HG03575 (cell line): ENCODE measurements around the gene CARS2.
"Not testable (repeated sequence)": the region's sequence is repeated elsewhere in the genome, so short reads cannot be mapped to it uniquely, and the experiment has no call there.

Experiments
- ATAC-seq: cut with Tn5 transposase; IDR thresholded peaks from one replicate; pipeline ENCODE4 v1.9.1; 2021; ENCODE audit not compliant: unreplicated experiment, insufficient number of reproducible peaks, low FRiP score; ENCODE audit errors: extremely low read depth

The CARS2 gene

DNA sequence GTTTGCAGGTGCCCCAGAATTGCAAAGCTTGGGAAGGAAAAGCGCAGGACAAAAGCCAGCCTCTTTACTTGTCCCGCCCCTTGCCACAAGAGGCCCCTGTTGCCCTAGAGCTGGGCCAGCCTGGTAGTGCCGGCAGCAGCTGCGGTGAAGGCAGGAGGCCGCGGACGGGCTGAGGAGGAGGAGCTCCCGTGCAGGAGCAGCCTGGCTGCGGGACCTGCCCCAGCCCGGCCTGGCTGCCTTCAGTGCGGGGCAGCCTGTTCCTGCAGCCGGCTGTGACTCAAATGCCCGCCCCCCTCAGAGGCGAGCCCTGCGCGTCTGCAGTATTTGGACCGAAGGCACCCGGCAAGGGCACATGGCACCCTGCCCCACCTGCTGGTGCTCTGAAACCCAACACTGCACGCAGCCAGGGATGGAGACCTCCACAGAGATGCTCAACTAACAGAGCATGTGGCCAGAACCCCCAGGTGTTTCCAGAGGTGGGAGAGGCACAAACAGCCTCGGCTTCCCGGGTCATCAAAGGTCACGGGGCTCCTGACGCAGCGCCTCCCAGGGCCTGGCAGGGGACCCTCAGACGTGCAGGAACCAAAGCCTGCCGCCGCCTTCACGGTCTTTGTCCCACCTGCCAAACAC lies 60.9 kb downstream of the CARS2 start:
- ATAC-seq, result no peak

DNA sequence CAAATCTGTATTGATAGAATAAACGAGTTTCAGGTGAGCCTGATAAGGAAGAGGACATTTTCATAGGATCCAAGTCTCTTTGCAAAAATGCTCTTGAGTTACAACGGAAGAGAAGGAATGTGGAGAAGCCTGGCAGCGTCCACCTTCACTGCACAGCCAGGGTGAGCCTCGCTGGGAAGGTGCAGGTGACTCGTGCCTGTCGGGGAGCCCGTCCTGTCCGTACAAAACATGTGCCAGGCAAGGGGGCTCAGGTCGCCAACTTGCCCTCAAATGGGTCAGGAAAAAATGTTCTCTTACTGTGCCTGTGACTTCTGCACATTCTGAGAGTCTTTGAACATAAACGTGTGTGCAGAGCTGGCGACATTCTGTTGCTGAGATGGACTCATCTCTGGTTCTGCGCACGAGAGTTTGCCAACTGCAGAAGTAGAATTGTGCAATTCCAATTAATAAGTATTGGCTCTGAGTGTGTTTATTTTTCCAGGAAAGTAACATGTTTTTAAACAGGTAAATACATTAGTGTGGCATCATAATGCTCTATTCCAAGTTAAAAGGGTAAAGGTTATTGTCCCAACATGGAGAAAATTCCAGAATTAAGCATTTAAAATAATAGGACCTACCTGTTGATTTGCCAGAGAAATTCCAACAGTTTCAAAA lies 62.0 kb downstream of the CARS2 start:
- ATAC-seq, result no peak

DNA sequence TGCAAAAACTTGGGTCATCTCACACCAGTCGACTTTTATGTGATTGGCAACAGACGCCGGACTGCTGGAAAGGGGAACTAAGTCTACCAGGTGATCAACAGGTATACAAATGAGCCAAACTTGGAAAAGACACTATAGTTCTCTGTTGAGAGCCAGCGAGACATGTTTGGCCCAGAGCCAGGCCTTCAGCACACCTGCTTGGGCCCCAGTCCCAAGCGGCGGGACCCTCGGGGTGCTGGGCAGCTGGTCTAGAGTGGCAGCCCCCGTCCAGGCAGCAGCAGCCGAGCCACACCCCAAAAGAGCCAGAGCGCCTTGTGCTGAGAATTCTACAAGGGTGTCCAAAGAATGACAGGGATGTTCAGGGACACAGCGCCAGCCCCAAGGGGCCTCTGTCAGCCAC lies 62.6 kb downstream of the CARS2 start:
- ATAC-seq, result no peak

DNA sequence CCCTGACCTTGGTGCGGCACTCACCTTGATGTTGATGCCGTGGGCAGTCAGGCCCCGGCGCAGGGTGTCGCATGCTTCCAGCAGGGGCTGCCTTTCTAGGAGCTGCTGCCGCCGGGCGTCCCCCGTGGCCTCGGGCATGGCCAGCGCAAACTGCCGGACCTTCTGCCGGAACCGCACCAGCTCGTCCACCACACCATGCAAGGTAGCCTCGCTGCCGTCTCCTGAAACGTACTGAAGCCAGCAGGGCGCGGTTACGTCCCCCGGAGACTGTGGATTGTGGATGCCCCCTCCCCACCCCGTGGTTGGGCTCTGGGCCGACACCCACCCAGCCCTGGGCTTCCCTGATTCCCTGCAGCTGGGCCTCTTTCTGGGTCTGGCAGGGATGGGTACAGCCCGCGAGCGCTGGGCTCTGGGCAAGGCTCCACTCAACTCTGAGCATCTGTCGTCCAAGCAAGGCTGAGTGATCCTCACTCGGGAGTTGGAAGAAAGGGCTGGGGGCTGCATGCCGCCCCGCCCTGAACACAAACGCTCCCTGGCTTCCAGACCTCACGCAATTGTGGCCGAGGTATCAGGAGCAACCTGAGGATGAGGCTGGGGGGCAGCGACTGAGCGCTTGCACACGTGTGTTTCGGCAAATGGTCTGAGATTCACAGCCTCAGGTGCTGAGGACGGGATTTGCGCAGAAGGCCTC lies 63.5 kb downstream of the CARS2 start:
- ATAC-seq, result no peak

DNA sequence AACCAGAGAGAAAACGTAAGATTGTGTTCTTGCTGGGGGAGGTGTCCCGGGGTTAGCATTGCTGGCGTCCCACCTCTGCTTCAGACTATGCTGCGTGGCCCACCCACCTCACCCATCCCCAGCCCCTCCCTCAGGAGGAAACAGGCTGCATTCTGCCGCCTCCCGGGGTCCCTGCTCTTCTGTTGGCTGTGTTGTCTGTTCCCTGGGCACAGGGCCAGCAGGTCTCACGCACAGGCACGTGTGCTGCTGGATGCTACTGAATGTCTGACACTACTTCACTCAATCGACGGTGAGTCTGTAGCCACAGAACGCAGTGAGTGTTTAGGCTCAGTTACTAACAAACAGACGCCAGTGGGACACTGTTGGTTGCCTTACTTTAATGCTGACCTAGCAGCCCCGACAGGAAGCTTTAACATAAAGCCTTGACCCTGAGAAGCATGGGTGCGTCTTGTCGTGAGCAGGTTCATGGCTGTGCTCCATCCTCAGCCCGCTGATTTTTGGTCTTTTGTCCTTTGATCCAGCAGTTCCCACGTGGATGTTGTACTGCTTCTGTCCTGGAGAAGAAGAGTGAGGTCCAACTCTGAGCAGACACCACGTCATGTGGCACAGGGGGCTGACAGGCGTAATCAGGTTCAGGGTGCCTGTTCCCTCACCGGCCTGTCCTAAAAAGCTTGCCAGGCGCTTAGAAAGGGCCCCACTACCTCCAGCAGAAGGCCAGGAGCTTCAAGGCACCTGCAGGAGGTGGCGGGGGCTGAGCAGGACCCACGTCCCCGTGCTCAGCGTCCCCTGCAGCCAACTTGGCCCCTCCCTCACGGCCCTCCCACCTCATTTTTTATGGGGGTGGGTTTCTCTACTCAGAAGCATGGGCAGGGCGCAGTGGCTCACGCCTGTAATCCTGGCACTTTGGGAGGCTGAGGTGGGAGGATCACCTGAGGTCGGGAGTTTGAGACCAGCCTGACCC lies 64.6 kb downstream of the CARS2 start:
- no peak for ATAC-seq

DNA sequence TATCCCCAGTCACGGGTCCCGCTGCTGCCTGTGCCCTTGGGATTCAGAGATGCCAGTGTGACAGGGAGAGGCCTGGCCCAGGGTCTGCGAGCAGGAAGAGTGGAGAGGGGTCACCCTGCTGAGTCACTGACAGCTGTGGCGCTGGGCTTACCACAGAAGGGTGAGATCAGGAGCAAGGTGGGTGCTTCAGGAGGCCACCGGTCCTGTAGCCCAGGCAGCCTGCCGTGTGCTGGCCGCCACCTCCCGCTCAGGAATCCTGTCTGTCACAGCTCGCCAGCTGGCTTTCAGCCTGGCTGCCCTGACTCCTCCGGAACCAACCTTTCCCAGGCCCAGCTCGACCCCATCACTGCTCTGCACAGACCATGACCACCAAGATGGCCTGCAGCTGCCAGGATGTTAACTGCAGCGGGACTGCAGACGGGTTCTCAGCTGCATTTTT lies 65.3 kb downstream of the CARS2 start:
- ATAC-seq, result no peak

DNA sequence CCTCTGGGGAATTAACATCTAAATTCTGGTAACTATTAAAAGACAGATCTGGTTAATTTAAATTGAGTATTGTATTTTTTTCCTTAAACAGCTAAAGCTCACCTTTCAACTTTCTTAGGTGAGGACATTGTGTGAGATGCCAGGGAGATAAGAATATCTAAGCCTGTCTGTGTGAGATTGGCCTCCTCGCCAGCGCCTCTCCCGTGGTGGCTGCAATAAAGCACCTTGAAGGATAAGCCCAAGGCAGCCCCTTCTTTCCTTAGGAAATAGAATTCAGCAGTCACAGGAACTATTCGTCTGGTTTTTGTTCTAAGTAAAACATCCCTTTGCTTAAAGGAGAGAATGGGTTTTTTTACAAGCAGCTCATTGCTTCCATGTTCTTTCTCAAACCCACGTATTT lies 66.0 kb downstream of the CARS2 start:
- ATAC-seq, result no peak

DNA sequence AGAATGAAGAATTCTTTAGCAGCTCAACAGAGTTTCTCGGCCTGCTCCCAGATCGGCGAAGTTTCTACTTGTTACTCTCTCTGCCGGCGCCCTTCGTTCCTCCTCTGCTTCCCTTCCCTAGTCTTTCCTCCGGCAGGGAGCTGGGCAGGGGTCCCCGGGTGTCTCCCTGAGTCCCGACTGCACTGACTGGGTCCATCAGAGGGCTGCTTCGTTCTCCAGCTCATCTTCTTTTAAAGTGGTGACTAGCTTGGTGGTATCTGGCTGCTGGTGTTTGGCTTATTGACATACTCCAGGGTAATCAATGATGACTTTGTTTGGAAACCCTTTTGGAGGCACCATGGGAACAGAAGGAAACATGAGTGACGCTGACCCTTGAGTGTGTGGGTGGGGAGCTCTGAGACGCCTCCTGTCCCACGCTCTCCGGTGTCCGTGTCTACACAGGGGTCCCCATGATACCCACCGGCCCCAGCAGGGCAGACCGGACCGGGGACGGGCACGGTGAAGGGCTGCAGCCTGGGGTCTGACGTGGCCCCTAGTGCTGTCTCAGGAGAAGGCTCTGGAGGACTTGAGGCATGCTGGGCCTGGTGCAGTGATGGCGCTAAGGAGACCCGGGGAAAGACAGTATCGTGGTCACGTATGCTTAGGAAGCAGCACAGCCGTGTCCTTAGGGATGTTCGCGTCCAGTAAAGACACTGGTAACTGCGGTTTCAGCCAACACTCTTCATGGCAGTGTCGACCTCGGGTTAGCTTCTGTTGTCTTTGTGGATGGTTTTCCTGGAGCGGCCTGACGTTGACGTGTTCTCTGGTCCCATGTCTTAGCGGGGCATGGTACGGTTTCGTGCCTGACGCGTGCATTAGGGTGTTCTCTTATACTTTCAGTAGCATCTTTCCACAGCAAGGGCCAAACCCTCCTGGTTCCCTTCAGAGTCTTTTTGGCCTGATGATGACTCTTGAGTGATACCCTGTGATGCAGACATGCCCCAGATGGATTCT lies 66.8 kb downstream of the CARS2 start:
- no peak for ATAC-seq

DNA sequence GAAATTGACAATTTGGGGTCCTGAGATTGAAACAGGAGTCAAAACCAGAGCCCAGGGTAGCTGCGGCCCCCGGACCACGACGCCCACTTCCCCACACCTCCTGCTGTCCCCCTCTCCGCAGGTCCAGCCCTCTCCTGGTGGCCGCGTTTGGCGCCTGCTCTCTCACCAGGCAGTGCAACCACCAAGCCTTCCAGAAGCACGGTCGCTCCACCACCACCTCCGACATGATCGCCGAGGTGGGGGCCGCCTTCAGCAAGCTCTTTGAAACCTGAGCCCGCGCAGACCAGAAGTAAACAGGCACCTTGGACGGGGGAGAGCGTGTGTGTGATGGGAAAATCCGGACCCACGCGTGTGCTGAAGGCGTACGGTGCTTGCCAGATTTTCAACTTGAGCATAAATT lies 67.7 kb downstream of the CARS2 start:
- no peak for ATAC-seq

DNA sequence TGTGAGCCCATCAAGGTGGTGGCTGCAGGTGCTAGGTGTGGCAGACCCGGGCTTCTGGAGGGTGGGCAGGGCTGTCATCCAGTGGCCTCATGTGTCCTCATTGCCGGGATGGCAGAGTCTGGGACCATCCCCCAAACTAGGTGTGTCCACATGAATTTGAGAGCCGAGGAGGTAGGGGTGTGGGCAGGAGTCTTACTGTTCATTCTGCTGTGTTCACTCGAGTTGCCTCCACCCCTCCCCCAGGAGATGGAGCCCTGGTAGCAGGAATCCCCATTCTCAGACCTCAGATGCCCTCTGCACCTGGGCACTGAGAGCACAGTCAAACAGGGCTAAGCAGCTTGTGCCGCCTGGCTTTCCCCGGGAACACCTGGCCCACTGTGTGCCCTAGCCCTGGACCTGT lies 68.2 kb downstream of the CARS2 start:
- no peak for ATAC-seq

DNA sequence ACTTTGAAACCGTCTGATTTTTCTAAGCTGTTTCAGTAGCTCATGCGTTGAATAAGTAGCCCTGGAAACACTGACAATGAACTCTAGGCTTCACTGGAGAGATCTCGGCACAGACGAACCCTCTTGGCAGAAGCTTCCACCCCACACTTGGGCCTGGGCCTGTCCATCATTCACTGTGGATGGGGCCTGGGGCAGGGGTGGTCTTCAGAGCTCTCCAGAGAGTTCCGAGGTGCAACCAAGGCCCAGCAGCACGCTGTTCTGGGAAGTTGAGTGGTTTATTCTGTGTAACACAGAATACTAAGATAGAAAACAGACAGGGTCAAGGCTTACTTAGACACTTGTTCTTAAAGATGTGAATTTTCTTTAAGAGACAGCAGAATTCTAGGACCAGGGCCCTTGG lies 68.6 kb downstream of the CARS2 start:
- ATAC-seq, result no peak

DNA sequence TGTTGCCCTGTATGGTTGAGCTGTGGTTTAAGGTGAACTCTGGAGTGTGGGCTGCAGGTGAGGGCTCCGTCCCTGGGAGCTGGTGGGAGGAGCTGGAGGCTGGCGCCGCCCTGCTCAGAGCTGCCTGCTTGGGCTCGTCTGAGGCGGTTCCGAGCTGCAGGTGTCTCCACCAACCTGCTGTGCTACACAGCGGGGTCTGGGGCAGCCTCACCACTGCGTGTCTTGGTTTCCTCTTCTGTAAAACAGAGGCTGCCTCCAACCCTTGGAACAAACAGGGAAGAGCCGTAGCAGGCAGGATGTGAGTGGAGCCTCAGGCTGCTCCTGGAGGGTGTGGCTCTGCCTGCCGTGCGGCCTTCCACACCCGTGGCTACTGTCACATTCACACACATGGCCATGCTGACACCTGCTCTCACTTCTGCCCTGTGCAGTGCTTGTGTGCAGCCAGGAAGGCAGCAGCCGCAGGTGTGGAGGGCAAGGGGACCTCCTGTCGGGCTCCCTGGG lies 69.2 kb downstream of the CARS2 start:
- ATAC-seq, result no peak

DNA sequence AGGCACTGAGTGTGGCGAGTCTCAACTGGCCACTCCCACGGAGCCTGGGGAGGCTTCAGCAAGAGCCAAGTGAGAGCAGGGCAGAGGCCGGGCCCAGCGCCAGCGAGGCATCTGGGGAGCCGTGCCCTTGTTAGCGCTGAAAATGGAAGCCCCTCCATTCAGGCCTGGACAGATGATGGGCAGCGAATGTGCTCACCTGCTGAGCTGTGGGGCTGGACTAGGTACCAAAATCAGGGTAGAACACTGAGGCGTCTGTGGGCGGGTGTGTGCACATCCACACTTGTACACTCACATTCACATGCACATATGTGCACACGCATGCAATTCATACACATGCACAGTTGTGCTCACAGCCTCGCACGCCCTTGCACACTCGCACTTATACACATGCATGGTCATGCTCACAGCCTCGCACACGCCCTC lies 69.9 kb downstream of the CARS2 start:
- ATAC-seq, result no peak

DNA sequence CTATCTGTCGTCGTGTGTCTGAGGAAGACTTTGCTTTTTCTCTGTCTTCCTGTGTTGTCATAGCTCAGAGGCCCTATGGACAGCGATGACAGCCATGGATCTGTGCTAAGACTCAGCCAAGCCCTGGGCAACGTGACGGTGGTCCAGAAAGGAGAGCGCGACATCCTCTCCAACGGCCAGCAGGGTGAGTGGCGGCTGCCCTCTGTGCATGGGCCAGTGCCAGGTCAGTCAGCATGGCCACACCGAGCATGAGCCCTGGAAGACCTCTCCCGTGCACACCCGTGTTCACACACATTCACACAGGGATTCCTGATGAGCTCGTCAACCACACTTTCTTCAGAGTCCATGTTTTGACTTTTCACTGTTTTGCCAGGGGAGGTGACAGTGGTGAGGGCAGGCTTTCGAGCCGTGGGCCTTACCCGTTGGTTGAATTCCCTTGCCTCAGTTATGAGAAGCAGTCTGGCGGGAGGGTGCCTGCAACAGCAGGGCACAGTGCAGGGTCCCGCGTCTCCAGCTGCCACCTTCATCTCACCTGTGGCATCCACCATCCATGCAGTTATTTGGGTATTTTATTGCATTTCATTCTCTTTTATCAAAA lies 70.4 kb downstream of the CARS2 start:
- no peak for ATAC-seq

DNA sequence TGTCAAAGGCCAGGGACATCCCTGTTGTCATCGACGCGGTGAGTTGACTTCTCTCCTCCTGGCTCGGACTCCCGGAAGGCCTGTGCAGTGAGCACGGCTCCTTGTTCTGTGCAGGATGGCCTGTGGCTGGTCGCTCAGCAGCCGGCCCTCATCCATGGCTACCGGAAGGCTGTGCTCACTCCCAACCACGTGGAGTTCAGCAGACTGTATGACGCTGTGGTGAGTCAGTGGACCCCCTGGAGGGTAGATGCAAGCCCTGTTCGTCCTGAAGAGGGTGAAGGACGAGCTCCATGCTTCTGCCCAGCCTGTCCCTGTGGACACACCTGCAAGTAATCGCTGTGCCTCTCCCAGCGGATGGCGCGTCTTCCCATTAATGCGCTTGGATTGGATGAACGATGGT lies 71.4 kb downstream of the CARS2 start:
- ATAC-seq, result no peak

DNA sequence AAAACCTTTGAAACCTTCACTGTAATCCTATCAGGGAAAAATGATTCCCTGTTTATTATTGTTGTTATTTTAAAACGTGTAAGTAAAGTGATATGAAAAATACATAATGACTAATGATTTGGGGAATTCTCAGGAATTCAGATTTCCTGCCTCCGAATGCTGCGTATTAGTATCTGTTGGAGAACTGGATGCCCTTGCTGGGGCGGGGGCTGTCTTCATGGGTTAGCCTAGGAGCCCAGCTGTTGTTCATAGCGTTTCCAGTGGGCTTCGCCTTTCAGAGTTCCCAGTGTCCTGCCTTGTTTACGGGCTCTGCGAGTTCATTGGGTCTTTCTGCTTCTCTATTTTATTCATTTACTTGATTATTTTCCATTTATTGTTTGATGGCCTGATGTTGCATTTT lies 72.1 kb downstream of the CARS2 start:
- no peak for ATAC-seq

DNA sequence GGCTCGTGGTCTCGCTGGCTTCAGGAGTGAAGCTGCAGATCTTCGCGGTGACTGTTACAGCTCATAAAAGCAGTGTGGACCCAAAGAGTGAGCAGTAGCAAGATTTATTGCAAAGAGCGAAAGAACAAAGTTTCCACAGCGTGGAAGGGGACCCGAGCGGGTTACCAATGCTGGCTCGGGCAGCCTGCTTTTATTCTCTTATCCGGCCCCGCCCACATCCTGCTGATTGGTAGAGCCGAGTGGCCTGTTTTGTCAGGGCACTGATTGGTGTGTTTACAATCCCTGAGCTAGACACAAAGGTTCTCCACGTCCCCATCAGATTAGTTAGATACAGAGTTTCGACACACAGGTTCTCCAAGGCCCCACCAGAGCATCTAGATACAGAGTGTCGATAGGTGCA lies 73.7 kb downstream of the CARS2 start:
- not testable (repeated sequence) for ATAC-seq
